Esophagus muscularis mucosa (tissue), 4 donors: ENCODE results near the gene ACVRL1. TPM values are rescaled to one million over a fixed set of nuclear protein-coding genes. Genes with fewer than 3 reads are reported as not detected.

ENCODE experiments used
- DNase-seq: peaks from one replicate; pipeline ENCODE4 v3.0.0-alpha.2; 2017; ENCODE audit errors: extremely low spot score
- H3K27ac ChIP-seq, 4 donors: fragments of 200-600 bp; sonication (generic); replicated peaks in 1 of 4; 1 replicate in 3 of 4; 2 replicates in 1 of 4; pipeline ENCODE4 v1.5.1; 2016 to 2019; ENCODE audit warnings: mild to moderate bottlenecking in 1 of 4
- H3K27me3 ChIP-seq, 4 donors: fragments of 200-600 bp; sonication (generic); one replicate each; pipeline versions ENCODE4 v1.5.1 to v1.6.0; 2016 to 2019
- H3K36me3 ChIP-seq, 4 donors: fragments of 200-600 bp; sonication (generic); one replicate each; pipeline ENCODE4 v1.5.1; 2016 to 2019
- H3K4me1 ChIP-seq, 4 donors: fragments of 200-600 bp; sonication (generic); one replicate each; pipeline ENCODE4 v1.5.1; 2016 to 2019
- H3K4me3 ChIP-seq, 4 donors: fragments of 200-600 bp; sonication (generic); 1 replicate in 2 of 4; 2 replicates in 2 of 4; pipeline ENCODE4 v1.5.1; 2016 to 2019; ENCODE audit warnings: mild to moderate bottlenecking in 4 of 4, moderate library complexity in 1 of 4
- H3K9me3 ChIP-seq, 4 donors: fragments of 200-600 bp; sonication (generic); 1 replicate in 3 of 4; 2 replicates in 1 of 4; pipeline ENCODE4 v1.5.1; 2016 to 2019
- CTCF ChIP-seq, 3 experiments: fragments of 200-600 bp in 2 of 3; fragments of 450-650 bp in 1 of 3; sonication (generic) in 2 of 3; IDR thresholded peaks; one replicate each; pipeline ENCODE4 v1.5.1; 2017 to 2019; ENCODE audit warnings: antibody characterized with exemption in 3 of 3, mild to moderate bottlenecking in 2 of 3, moderate library complexity in 1 of 3
- EP300 ChIP-seq: sonication (generic); formaldehyde crosslinking; IDR thresholded peaks from one replicate; pipeline ENCODE4 v1.6.1; 2017; ENCODE audit warnings: antibody characterized with exemption
- POLR2A ChIP-seq: fragments of 450-650 bp; IDR thresholded peaks from one replicate; pipeline ENCODE4 v1.6.1; 2017; ENCODE audit warnings: antibody characterized with exemption, moderate library complexity, mild to moderate bottlenecking, low read depth
- POLR2AphosphoS5 ChIP-seq, 2 donors: sonication (generic); formaldehyde crosslinking; IDR thresholded peaks; one replicate each; pipeline ENCODE4 v1.6.1; 2017; ENCODE audit warnings: antibody characterized with exemption in 2 of 2
- WGBS: methylation state at CpG from one replicate; pipeline ENCODE4 v1.1.5; 2018; 5-methylcytosine and 5-hydroxymethylcytosine counted together
- intact Hi-C: fragments of 100-400 bp; cut with DNase I; formaldehyde crosslinking; loops from one replicate; pipeline ENCODE4 v1.15.1; 2023
- total RNA-seq, 4 donors: library from RNA; depleted of rRNA; stranded (reverse); fragments of >200 nt; gene quantifications; one replicate each; pipeline versions ENCODE4 v1.1.0 to v1.2.1, GENCODE V29; 2016

Gene ACVRL1
- total RNA-seq, 4 donors from 2014 or later: 124 to 149 (median 125) TPM

DNA sequence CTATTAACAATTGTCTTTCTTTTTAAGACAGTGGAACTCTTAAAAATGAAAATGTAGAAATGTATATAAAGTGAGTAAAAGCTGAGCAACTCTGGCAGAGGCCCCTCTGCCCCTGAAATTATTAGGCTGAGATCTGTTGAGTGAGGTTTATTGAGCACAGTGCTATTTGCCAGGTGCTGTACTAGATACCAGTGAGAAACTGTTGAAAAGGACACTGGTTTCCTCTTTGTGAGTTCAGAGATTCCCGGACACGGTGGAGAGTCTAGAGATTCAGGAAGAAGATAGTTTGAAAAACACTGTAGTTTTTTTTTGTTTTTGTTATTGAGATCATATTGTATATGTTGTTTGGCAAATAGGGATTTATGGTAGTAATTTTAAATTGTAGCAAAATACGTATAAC lies 55.4 kb downstream of the ACVRL1 start:
- TF ChIP-seq POLR2A (no peak), EP300 (no peak), POLR2AphosphoS5 (IDR thresholded peaks at IDR 0.05) (no peak), CTCF (IDR thresholded peaks at IDR 0.05) (no peak)
- H3K4me3 ChIP-seq: no peak overlapping the region
- no peak for DNase-seq
- H3K27ac ChIP-seq: no peak overlapping the region
- intact Hi-C loops: no loop called here
- no peaks in the 10 kb centered on the region for H3K9me3 ChIP-seq
- H3K36me3 ChIP-seq: peaks cover 0 to 8% (median 2%) of the 10 kb centered on the region in 4 donors
- H3K4me1 ChIP-seq: peaks cover 11 to 48% (median 39%) of the 10 kb centered on the region in 4 donors
- WGBS: 76% methylated on average over 3 of the region's 3 CpGs
- H3K27me3 ChIP-seq: no peaks in the 10 kb centered on the region

DNA sequence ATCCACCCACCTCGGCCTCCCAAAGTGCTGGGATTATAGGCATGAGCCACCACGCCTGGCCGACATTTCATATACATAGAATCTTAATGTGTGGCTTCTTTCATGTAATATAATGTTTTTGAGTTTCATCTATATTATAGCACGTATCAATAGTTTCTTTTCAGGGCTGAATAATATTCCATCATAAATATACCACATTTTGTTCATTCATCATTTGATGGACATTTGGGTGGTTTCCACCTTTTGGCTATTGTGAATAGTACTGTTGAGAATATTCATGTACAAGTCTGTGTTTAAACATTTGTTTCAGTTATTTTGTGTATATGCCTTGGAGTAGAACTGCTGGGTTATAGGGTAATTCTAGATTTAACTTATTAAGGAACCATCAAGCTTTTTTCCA lies 56.2 kb downstream of the ACVRL1 start:
- no peak for DNase-seq
- Histone ChIP-seq H3K9me3 (no peaks in the 10 kb centered on the region), H3K27me3 (no peaks in the 10 kb centered on the region), H3K4me1 (peaks cover 11 to 43% (median 33%) of the 10 kb centered on the region in 4 donors), H3K4me3 (no peak overlapping the region), H3K36me3 (peaks cover 0 to 8% (median 2%) of the 10 kb centered on the region in 4 donors), H3K27ac (no peak overlapping the region)
- intact Hi-C loops: no loop called here
- TF ChIP-seq POLR2A: no peak
- no peak for TF ChIP-seq EP300
- no peak for TF ChIP-seq POLR2AphosphoS5 (IDR thresholded peaks at IDR 0.05)
- no peak for TF ChIP-seq CTCF (IDR thresholded peaks at IDR 0.05)
- WGBS: 96% methylated on average over 4 of the region's 4 CpGs

GRCh38 chr12:51969643-51970042 lies 62.3 kb downstream of the ACVRL1 start:
- 94% methylated on average over 2 of the region's 2 CpGs for WGBS
- peaks cover 38 to 46% (median 44%) of the 10 kb centered on the region in 4 donors for H3K4me1 ChIP-seq
- DNase-seq: no peak
- H3K9me3 ChIP-seq: no peaks in the 10 kb centered on the region
- no peak for TF ChIP-seq POLR2A
- TF ChIP-seq CTCF (IDR thresholded peaks at IDR 0.05): no peak
- TF ChIP-seq POLR2AphosphoS5 (IDR thresholded peaks at IDR 0.05): no peak
- TF ChIP-seq EP300: no peak
- intact Hi-C loops: no loop called here
- H3K27ac ChIP-seq: no peak overlapping the region
- no peaks in the 10 kb centered on the region for H3K36me3 ChIP-seq
- no peaks in the 10 kb centered on the region for H3K27me3 ChIP-seq
- no peak overlapping the region for H3K4me3 ChIP-seq

GRCh38 chr12:51970904-51971646 lies 63.8 kb downstream of the ACVRL1 start:
- Histone ChIP-seq H3K9me3 (no peaks in the 10 kb centered on the region), H3K27me3 (no peaks in the 10 kb centered on the region), H3K27ac (peak overlapping the region in 1 of 4 donors; percentile 12), H3K36me3 (peaks cover 10 to 11% (median 11%) of the 10 kb centered on the region in 4 donors), H3K4me3 (no peak overlapping the region), H3K4me1 (peaks cover 40 to 52% (median 47%) of the 10 kb centered on the region in 4 donors)
- intact Hi-C loops: no loop called here
- no peak for DNase-seq
- TF ChIP-seq CTCF (IDR thresholded peaks at IDR 0.05) (peak; percentile 5 to 40 (median 8)), POLR2AphosphoS5 (IDR thresholded peaks at IDR 0.05) (no peak)
- 61% methylated on average over 13 of the region's 13 CpGs for WGBS
